UCSD-AML1 (cell line): Measurements from ENCODE around the gene NANOGP8.
"Not testable (repeated sequence)": the region's sequence is repeated elsewhere in the genome, so short reads cannot be mapped to it uniquely, and the experiment has no call there.

Experiments used
- DNase-seq: peaks from one replicate; lab custom pipeline; 2025; ENCODE audit not compliant: unreplicated experiment; lab: John Stamatoyannopoulos, UW

The NANOGP8 gene

GRCh38 chr15:35095941-35096340 is 10.8 kb upstream of the NANOGP8 start:
- no peak for DNase-seq

GRCh38 chr15:35092846-35093245 is 7.8 kb upstream of the NANOGP8 start:
- no peak for DNase-seq

- no peak for DNase-seq
These were observed 7.2 kb upstream of the NANOGP8 start for GRCh38 chr15:35092311-35092710.

GRCh38 chr15:35090104-35090807 is 5.2 kb upstream of the NANOGP8 start:
- no peak for DNase-seq

GRCh38 chr15:35089551-35089950 is 4.5 kb upstream of the NANOGP8 start:
- DNase-seq, result no peak

- no peak for DNase-seq
These were observed 3.2 kb upstream of the NANOGP8 start for GRCh38 chr15:35088329-35088728.

- DNase-seq, result no peak
These were observed 2.7 kb upstream of the NANOGP8 start for GRCh38 chr15:35087759-35088158.

- not testable (repeated sequence) for DNase-seq
These were observed 2.4 kb downstream of the NANOGP8 start for GRCh38 chr15:35082371-35083348.

- DNase-seq, result not testable (repeated sequence)
These were observed 3.3 kb downstream of the NANOGP8 start for GRCh38 chr15:35081626-35082365.

- DNase-seq, result no peak
These were observed 4.9 kb downstream of the NANOGP8 start for GRCh38 chr15:35080226-35080625.

- peak; percentile 12 for DNase-seq
These were observed 6.7 kb downstream of the NANOGP8 start for GRCh38 chr15:35078221-35078915.

GRCh38 chr15:35071106-35071505 is 14.0 kb downstream of the NANOGP8 start:
- DNase-seq, result no peak

GRCh38 chr15:35068846-35069475 is 16.1 kb downstream of the NANOGP8 start:
- no peak for DNase-seq

- DNase-seq, result no peak
These were observed 17.4 kb downstream of the NANOGP8 start for GRCh38 chr15:35067496-35068347.

- DNase-seq, result no peak
These were observed 19.0 kb downstream of the NANOGP8 start for GRCh38 chr15:35066094-35066493.

GRCh38 chr15:35064576-35065190 is 20.4 kb downstream of the NANOGP8 start:
- DNase-seq, result no peak

- no peak for DNase-seq
These were observed 22.4 kb downstream of the NANOGP8 start for GRCh38 chr15:35062738-35063099.

GRCh38 chr15:35061825-35062737 is 23.0 kb downstream of the NANOGP8 start:
- no peak for DNase-seq
